Measurements from ENCODE around the gene RPAP2.

Gene RPAP2

GRCh38 chr1:92317836-92318493 is 19.1 kb downstream of the RPAP2 start:
- no peak overlapping the region for H3K4me3 ChIP-seq (ENCODE audit: low read depth, low read length)
- ChIA-PET CTCF (interaction anchor here (0.6 to 2.0 kb wide), 3 partner anchors 9 to 286 kb away, joined by 3 to 7 read pairs (median 5); no protein-coding TSS in a partner anchor), POLR2A (no interaction called here)
- no peak for DNase-seq (ENCODE audit: low read depth, low spot score)
- no peak for TF ChIP-seq CTCF (IDR thresholded peaks at IDR 0.05; ENCODE audit: insufficient read depth, low read length, missing control alignments)

- CTCF ChIA-PET: interaction anchor here (1.5 kb wide), 1 partner anchor 14 kb away, joined by 4 read pairs; no protein-coding TSS in a partner anchor
- TF ChIP-seq CTCF (IDR thresholded peaks at IDR 0.05; ENCODE audit: insufficient read depth, low read length, missing control alignments): no peak
- POLR2A ChIA-PET: no interaction called here
Observed at GRCh38 chr1:92323473-92324453, 24.9 kb downstream of the RPAP2 start.

GRCh38 chr1:92324784-92325183 is 25.9 kb downstream of the RPAP2 start:
- no peak for TF ChIP-seq CTCF (IDR thresholded peaks at IDR 0.05; ENCODE audit: insufficient read depth, low read length, missing control alignments)
- ChIA-PET CTCF (interaction anchor here (1.5 kb wide), 1 partner anchor 15 kb away, joined by 4 read pairs; no protein-coding TSS in a partner anchor), POLR2A (no interaction called here)
- no peak overlapping the region for H3K4me3 ChIP-seq (ENCODE audit: low read depth, low read length)
- no peak for DNase-seq (ENCODE audit: low read depth, low spot score)

More at GRCh38 chr1:92323473-92324453, 24.9 kb downstream of the RPAP2 start:
- H3K4me3 ChIP-seq (ENCODE audit: low read depth, low read length): no peak overlapping the region
- no peak for DNase-seq (ENCODE audit: low read depth, low spot score)

GRCh38 chr1:92326681-92327080 is 27.8 kb downstream of the RPAP2 start:
- no peak for DNase-seq (ENCODE audit: low read depth, low spot score)
- no peak overlapping the region for H3K4me3 ChIP-seq (ENCODE audit: low read depth, low read length)
- ChIA-PET CTCF (interaction anchor here (1.0 to 1.5 kb wide), 3 partner anchors 11 to 329 kb away, joined by 3 to 4 read pairs (median 3); no protein-coding TSS in a partner anchor), POLR2A (no interaction called here)
- no peak for TF ChIP-seq CTCF (IDR thresholded peaks at IDR 0.05; ENCODE audit: insufficient read depth, low read length, missing control alignments)

- ChIA-PET POLR2A (no interaction called here), CTCF (interaction anchor here (1.0 to 1.5 kb wide), 4 partner anchors 12 to 21 kb away, joined by 3 to 4 read pairs (median 3); no protein-coding TSS in a partner anchor)
- no peak for DNase-seq (ENCODE audit: low read depth, low spot score)
- TF ChIP-seq CTCF (IDR thresholded peaks at IDR 0.05; ENCODE audit: insufficient read depth, low read length, missing control alignments): no peak
- H3K4me3 ChIP-seq (ENCODE audit: low read depth, low read length): no peak overlapping the region
Observed at GRCh38 chr1:92327794-92328193, 28.9 kb downstream of the RPAP2 start.
